HTERT RPE-1 (cell line): ENCODE measurements around the gene NT5DC2.
"Not testable (repeated sequence)": the region's sequence is repeated elsewhere in the genome, so short reads cannot be mapped to it uniquely, and the experiment has no call there.

Source experiments
- in situ Hi-C: fragments of 300-500 bp; cut with MboI; formaldehyde crosslinking; loops from 4 replicates; pipeline ENCODE4 v1.14.3; 2020; ENCODE audit warnings: low sequenced_read_pairs

The NT5DC2 gene

GRCh38 chr3:52537726-52538421 is 4.2 kb upstream of the NT5DC2 start:
- in situ Hi-C loops = no loop called here

- in situ Hi-C loops = no loop called here
Measured at GRCh38 chr3:52537165-52537620, 3.5 kb upstream of the NT5DC2 start.

- in situ Hi-C loops = no loop called here
Measured at GRCh38 chr3:52536369-52537164, 2.9 kb upstream of the NT5DC2 start, which contains the start of gene UQCC5. UQCC5 (plus strand) TSS chr3:52536605; CDS start chr3:52536756, 151 bp downstream.

- in situ Hi-C loops = no loop called here
Measured at GRCh38 chr3:52536112-52536368, 2.4 kb upstream of the NT5DC2 start.

- in situ Hi-C loops = no loop called here
Measured at GRCh38 chr3:52535411-52536111, 1.9 kb upstream of the NT5DC2 start.

GRCh38 chr3:52534281-52535183 is 875 bp upstream of the NT5DC2 start:
- in situ Hi-C loops = no loop called here

GRCh38 chr3:52532838-52533622 is 627 bp downstream of the NT5DC2 start:
- in situ Hi-C loops = no loop called here

GRCh38 chr3:52532517-52532837 is 1.2 kb downstream of the NT5DC2 start:
- in situ Hi-C loops = no loop called here

- in situ Hi-C loops = no loop called here
Measured at GRCh38 chr3:52531860-52532516, 1.7 kb downstream of the NT5DC2 start.

GRCh38 chr3:52530918-52531826 is 2.5 kb downstream of the NT5DC2 start:
- in situ Hi-C loops = no loop called here

GRCh38 chr3:52529376-52530333 is 4.0 kb downstream of the NT5DC2 start:
- in situ Hi-C loops = no loop called here

GRCh38 chr3:52528586-52529375 is 4.9 kb downstream of the NT5DC2 start:
- in situ Hi-C loops = no loop called here

- in situ Hi-C loops = no loop called here
Measured at GRCh38 chr3:52527732-52528585, 5.7 kb downstream of the NT5DC2 start.

GRCh38 chr3:52527039-52527731 is 6.5 kb downstream of the NT5DC2 start:
- in situ Hi-C loops = no loop called here

GRCh38 chr3:52526671-52527038 is 7.0 kb downstream of the NT5DC2 start:
- in situ Hi-C loops = not testable (repeated sequence)
